ENCODE measurements around the gene C3orf62.
"Not testable (repeated sequence)": the region's sequence is repeated elsewhere in the genome, so short reads cannot be mapped to it uniquely, and the experiment has no call there.

C3orf62 gene

DNA sequence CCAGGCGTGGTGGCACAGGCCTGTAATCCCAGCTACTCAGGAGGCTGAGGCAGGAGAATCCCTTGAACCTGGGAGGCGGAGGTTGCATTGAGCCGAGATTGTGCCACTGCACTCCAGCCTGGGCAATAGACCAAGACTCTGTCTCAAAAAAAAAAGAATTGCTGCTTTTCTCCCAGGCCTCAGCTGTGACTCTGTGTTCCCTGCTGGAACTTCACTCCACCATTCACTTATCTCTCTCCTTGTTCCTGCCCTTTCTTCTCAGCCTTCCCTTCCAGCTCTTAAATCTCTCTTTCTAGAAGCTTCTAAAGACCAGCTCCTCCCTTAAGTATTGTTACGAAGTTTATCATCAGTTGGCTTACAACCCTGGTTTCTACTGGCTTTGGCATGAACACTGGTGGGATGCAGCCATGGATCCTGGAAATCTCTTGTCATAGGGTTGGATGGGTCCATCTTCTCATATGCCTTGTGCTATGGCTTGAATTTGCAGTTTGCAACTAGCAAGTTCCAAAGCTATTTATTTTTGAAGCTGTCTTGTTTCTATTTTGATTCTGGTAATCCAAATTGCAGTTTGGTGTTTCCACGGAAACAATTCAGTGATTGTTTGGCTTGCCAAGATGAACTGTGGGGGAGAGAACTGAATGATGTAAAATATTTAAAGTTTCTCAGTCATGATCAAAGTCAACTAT lies 10.5 kb downstream of the C3orf62 start:
- DNase-seq = no peak

DNA sequence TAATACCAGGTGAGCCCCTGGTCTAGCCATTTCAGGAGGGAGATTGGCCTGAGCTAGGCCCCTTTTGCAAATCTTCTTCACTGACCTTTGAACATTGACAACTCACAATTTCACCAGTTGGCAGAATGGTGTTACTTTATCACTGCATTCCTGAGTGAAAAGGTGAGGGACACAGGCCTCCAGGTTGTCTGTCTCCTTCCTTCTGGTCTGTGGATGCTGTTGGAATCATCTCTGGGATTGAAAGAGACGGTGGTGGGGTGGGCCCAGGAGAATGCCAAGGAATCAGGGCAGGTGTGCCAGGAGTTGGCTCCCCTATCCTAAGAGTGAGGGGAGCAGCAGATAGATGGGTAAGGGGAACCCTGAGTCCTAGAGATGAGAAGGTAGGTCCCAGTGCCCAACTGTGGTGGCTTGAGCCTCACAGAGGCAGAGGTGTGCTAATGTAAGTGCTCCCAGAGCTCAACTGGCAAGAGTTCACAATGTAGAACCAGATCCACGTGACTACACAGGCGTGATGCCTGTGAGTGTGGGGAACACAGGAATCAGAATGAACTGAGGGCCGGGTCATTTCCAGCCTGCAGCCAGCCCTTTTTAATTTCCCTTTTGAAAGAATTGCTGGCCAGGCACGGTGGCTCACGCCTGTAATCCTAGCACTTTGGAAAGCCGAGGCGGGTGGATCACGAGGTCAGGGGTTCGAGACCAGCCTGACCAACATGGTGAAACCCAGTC lies 11.2 kb downstream of the C3orf62 start:
- no peak for DNase-seq

DNA sequence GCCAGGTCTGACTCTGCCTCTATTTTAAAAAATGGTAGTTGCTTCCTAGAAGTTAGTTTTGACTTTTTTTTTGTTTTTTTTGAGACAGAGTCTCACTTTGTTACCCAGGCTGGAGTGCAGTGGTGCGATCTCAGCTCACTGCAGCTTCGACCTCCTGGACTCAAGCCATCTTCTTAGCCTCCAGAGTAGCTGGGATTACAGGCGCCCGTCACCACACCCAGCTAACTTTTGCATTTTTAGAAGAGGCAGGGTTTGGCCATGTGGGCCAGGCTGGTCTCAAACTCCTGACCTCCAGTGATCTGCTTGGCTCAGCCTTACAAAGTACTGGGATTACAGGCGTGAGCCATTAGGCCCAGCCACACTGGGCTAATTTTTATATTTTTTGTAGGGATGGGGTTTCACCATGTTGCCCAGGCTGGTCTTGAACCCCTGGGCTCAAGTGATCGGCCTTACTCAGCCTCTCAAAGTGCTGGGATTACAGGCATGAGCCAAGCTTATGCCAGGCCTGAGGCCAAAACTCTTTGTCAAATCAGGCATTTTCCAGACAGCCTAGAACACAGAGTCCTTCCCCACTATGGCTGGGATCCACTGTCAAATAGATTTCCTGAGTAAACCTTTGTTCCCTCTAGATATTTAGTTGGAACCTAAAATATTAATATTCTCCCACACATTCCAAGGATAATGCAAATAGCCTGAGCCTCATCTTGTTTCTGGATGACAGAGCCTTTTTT lies 13.7 kb downstream of the C3orf62 start:
- no peak for DNase-seq

DNA sequence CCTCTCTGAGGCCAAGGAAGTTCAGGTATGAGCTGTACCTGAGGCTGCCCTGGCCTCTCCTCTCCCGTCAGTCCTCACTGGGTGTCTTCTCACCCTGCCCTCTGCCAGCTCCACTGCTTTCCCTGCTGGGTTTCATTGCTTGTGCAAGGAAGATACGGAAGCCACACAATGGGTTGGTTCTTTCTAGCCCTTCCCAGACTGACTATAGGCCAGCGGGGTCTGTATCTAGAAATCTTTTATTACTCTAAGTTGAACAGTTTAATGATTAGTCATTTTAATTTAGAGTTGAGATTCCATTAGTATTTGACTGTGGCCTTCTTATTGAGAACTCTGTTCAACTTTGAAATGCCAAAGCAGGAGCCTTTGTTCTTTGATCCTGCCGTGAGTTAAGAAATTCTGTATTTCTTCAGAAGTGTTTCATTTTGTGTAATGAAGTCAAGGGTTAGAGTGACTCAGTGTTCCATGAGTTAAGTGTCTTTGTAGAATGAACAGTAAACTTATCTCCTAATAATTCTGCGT lies 16.2 kb downstream of the C3orf62 start:
- no peak for DNase-seq

DNA sequence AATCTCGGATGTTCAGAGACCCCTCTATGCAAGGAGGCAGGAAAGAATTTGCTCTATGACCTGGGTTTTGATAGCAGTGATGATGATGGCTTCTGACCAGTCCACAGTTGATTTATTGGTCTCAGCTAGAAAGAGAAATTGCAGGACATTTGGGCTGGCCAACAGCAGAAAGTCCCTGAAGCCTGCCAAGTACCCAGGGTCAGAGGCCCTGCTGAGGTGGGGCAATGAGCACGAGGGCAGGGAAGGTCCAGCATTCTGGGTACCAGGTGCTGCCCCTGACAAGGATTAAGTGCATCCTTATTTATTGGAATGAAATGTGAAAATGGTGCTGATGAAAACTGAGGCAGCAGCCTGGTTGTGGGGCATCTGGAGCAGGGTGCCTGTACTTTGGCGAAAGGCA lies 19.8 kb downstream of the C3orf62 start:
- DNase-seq = no peak

DNA sequence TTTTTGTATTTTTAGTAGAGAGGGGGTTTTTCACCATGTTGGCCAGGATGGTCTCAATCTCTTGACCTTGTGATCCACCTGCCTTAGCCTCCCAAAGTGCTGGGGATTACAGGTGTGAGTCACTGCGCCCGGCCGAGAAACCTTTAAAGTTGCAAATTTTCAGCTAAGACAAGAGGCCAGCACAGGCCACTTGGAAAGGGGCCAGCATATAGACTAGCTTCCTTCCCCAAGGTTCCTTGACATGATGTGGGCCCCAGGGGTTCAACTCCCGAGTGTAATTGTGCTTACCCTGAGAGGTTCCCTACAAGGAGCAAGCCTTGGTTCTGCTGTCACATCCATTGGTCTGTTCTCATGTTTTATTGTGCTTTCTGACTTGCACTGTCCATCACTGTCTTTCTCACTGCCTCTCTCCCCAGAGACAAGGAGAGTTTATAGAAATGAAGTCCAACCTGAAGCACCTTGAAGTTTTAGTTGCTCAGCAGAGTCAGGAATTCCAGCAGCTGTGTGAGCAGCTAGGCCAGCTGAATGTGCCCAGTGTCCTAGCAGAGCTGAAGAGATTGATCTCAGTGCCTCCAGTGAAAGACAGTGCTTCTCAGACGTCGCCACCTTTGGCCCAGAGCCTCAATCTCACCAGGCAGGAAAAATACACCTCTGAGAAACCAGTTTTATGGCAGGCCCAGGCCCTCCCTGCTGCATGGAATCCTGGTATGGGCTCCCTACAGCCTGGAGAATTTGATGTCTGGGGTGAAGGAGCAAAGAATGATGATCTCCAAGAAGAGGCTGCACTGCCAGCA lies 21.1 kb downstream of the C3orf62 start:
- DNase-seq = no peak

DNA sequence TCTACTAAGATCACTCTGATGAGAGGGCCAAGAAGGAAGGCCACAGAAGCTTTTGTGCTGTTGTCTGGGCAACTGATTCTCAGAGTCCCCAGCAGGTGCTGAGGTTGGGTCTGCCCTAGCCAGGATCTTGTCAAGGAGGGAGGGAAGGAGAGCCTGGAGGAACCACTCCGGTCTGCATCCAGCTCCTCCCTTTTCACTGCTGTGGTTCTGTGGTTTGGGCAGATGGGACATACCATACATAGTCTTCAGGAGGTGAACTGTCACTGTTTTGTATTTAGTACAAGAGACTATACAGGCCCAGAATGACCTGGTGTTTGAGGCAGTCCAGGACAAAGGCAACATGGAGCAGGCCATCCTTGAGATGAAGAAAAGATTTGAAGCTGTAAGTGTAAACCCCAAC lies 21.9 kb downstream of the C3orf62 start:
- no peak for DNase-seq

DNA sequence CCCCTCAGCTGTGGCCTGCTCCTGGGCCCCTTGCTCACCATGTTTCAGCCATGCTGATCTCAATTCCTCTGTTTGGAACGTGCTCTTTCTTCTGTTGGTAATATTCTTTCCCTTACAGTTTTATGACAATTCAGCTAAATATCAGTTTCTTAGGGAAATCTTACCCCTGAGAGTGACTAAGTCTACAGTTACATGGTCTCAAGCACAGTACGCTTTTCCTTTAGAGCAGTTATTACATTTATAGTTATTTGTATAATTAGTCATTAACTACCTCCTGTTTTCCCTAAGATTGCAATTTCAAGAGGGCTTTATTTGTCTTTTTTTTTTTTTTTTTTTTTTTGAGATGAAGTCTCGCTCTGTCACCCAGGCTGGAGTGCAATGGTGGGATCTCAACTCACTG lies 23.5 kb downstream of the C3orf62 start:
- DNase-seq = no peak

DNA sequence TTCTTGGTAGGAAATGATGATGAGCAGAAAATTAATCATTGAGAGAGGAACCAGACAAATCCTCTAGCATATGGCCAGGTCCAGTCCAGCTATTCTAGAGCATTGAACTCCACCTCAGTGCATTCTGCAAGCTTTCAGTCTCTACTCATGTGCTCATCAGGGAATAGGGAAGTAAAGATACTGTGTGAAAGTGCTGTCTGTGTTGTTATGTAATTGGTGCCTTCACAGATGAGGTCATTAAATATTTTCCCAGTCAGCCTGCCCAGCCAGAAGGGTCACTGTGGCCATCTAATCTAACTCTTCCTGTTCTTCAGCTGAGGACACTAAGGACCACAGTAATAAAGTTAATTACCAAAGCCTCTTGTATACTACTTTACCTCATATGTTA lies 28.2 kb downstream of the C3orf62 start:
- DNase-seq = no peak

DNA sequence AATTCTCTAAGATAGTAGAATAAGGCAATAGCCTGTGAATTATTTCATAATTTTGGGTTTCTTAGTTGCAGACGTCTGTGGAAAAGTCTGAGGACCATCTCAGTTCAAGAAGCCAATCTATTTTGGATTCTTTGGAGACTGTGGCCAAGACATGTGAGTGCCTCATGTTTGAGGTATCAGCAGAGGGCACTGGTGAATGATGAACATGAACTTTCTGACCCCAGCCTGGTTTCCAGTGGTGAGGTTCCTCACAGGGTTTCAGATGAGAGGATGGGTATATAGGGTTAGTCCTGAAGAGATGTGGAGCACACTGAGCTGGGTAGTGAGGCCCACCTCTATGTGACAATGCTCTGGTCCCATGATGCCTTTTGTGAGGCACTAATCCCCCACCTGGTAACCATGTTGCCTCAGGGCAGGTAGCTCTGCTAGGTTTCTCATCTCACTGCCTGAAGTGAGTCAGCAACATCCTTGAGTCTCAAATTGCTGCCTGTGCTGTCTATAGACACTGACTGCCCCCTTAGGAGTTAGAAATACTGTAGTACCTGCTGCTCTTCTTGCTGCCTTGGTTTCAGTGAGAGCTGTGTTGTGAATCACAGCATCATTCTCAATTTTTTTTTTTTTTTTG lies 32.3 kb downstream of the C3orf62 start:
- no peak for DNase-seq

DNA sequence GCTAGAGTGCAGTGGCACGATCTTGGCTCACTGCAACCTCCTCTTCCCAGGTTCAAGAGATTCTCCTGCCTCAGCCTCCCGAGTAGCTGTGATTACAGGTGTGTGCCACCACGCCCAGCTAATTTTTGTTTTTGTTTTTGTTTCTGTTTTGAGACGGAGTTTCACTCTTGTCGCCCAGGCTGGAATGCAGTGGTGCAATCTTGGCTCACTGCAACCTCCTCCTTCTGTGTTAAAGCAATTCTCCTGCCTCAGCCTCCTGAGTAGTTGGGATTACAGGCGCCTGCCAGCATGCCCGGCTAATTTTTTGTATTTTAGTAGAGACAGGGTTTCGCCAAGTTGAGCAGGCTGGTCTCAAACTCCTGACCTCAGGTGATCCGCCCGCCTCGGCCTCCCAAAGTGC lies 36.9 kb downstream of the C3orf62 start:
- not testable (repeated sequence) for DNase-seq

DNA sequence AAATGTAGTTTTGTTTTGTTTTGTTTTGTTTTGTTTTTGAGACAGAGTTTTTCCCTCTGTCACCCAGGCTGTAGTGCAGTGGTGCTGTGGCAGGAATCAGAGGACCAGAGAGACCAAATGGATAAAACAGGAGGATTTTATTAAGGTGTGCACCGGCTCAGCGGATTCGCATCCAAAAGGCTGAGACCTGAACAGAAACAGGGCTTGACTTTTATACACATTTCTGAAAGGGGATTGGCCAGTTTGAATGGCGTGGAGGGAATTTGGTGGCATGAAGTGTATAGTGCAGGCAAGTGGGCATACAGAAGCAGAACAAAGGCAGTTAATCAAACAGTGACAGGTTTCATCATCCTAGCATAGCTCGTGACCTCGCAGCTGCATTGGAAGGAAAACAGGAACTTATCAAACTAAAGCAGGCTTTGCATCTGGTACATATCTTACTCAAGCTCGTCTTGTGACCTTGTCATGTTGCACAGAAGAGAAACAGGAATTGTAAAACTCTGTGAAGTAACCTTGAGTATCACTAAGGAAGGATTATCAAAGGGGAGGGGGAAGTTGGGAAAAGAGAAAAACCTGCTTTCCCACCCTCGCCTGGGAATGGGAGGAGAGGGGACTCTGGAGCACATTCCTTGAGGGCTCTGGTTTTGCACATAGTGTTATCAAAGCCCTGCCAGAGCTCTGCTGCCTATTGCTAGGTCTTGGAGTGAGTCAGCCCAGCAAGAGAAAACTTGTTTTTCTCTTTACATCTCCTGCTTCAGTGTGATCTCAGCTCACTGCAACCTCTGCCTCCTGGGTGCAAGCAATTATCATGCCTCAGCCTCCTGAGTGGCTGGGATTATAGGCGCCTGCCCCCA lies 38.5 kb downstream of the C3orf62 start:
- no peak for DNase-seq

DNA sequence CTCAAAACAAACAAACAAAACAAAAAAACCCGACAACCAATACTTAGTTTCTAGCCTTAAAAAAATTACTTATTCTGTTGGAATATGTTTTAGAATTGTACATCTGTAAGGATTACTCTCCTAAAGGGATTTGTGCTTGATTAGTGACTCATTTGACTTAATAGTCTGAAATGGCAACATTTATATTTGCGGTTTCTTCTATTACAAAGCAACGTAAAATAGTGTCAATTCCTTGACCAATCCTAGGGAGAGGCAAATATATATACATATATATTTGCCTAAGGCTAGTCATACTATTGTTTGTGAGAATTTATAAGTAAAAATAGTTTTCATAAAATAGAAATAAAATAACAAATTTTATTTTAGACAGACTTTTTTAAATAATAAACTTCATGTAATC lies 39.7 kb downstream of the C3orf62 start:
- no peak for DNase-seq

DNA sequence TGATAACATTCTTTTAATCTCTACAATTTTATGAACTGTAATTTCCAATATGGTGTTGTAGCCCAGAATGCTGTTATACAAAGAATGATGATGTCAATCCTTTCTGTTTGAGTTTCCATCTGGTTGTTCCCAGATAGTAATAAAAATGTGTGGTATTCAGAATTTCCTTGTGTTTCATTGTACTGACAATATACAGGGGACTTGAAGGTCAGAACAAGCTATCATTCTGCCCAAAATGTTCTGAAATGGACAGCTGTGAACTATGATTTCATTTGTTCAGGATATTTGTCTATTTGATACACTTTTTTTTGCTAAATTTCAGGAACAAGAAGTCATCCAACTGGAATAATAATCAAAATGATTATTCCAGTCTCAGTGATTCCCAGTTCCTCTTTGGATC lies 40.8 kb downstream of the C3orf62 start:
- DNase-seq = no peak

DNA sequence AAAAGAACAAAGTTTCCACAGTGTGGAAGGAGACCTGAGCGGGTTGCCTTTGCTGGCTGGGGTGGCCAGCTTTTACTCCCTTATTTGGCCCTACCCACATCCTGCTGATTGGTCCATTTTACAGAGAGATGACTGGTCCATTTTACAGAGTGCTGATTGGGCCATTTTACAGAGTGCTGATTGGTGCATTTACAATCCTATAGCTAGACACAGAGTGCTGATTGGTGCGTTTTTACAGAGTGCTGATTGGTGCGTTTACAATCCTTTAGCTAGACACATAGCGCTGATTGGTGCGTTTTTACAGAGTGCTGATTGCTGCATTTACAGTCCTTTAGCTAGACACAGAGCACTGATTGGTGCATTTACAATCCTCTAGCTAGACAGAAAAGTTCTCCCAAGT lies 48.2 kb downstream of the C3orf62 start:
- not testable (repeated sequence) for DNase-seq

DNA sequence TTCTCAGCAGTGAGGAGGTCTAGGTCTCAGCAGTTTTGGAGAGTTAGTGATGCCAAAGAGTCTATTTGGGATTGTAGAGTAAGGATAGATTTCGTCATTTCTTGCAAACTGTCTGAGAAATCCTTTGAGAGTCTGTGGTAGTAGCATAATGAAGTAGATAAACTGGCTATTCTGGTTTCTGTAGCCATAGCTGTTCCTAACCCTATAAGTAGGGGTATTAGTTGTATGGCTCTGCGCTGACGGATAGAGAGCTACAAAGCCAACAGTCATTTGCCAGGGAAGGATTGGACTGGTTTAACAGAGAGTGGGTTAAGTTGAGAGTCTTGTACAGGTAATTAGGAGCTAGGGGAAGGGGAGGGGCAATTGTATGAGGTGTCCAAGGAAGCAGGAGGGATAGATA lies 55.0 kb downstream of the C3orf62 start:
- no peak for DNase-seq

DNA sequence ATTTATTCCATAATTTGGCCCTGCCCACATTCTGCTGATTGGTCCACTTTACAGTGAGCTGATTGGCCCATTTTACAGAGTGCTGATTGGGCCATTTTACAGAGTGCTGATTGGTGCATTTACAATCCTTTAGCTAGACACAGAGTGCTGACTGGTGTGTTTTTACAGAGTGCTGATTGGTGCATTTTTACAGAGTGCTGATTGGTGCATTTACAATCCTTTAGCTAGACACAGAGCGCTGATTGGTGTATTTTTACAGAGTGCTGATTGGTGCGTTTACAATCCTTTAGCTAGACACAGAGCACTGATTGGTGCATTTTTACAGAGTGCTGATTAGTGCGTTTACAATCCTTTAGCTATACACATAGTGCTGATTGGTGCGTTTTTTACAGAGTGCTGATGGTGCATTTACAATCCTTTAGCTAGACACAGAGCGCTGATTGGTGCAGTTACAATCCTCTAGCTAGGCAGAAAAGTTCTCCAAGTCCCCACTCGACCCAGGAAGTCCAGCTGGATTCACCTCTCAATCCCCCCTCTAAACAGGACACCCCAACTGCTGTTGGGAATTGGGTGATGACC lies 56.0 kb downstream of the C3orf62 start:
- DNase-seq = not testable (repeated sequence)

DNA sequence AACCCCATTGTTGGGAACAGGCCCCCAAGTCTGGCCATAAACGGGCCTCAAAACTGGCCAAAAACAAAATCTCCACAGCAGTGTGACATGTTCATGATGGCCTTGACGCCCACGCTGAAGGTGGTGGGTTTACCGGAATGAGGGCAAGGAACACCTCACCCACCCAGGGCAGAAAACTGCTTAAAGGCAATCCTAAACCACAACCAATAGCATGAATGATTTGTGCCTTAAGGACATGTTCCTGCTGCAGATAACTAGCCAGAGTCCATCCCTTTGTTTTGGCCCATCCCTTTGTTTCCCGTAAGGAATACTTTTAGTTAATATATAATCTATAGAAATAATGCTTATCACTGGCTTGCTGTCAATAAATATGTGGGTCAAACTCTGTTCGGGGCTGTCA lies 57.9 kb downstream of the C3orf62 start:
- DNase-seq = no peak
